GM12891 (cell line): Measurements from ENCODE around the gene AGPAT3.

Source experiments
- PAX5 ChIP-seq: IDR thresholded peaks from 2 replicates; pipeline ENCODE4 v1.6.1; 2011; ENCODE audit warnings: low read length, moderate library complexity, mild to moderate bottlenecking; ENCODE audit not compliant: insufficient read depth, severe bottlenecking
- POLR2A ChIP-seq: IDR thresholded peaks from 2 replicates; pipeline ENCODE4 v1.6.1; 2011; ENCODE audit warnings: low read depth, low read length, control low read depth
- POLR2AphosphoS5 ChIP-seq: IDR thresholded peaks from 2 replicates; pipeline ENCODE4 v1.6.1; 2011; ENCODE audit warnings: low read depth, low read length, control low read depth
- POU2F2 ChIP-seq: IDR thresholded peaks from 2 replicates; pipeline ENCODE4 v1.6.1; 2011; ENCODE audit warnings: low read depth, mild to moderate bottlenecking, control low read depth, low read length, moderate library complexity
- SPI1 ChIP-seq: IDR thresholded peaks from 2 replicates; pipeline ENCODE4 v1.6.1; 2011; ENCODE audit warnings: low read depth, low read length, control low read depth
- TAF1 ChIP-seq: IDR thresholded peaks from 2 replicates; pipeline ENCODE4 v1.6.1; 2011; ENCODE audit warnings: low read depth, low read length, control low read depth

- TF ChIP-seq POLR2A (no peak), POLR2AphosphoS5 (no peak), SPI1 (no peak), TAF1 (no peak), POU2F2 (no peak), PAX5 (no peak)
Observed at GRCh38 chr21:43873673-43874072, 8.7 kb downstream of the AGPAT3 start.
